Measurements from ENCODE around the gene MAT2A. TPM values are rescaled to one million over a fixed set of nuclear protein-coding genes. Genes with fewer than 3 reads are reported as not detected.
"Not testable (repeated sequence)": the region's sequence is repeated elsewhere in the genome, so short reads cannot be mapped to it uniquely, and the experiment has no call there.

The MAT2A gene
- total and polyA plus RNA-seq, 2 experiments from 2014 or later = 202 to 379 TPM

- DNase-seq (ENCODE audit: low spot score) = no peak
- TF ChIP-seq CTCF (IDR thresholded peaks at IDR 0.05; ENCODE audit: poor library complexity) = no peak
- no peak for TF ChIP-seq EZH2phosphoT487 (IDR thresholded peaks at IDR 0.05; ENCODE audit: low read depth, severe bottlenecking, unreplicated experiment)
- no peak for TF ChIP-seq EZH2 (IDR thresholded peaks at IDR 0.05; ENCODE audit: borderline replicate concordance)
- no peak overlapping the region for H3K4me3 ChIP-seq
- peaks cover 2% of the 10 kb centered on the region for H3K79me2 ChIP-seq
- H3K36me3 ChIP-seq (replicated peaks; ENCODE audit: insufficient read depth, low read depth) = no peaks in the 10 kb centered on the region
- H3K4me1 ChIP-seq (ENCODE audit: insufficient read depth) = peaks cover 7% of the 10 kb centered on the region
- no peaks in the 10 kb centered on the region for H3K9me2 ChIP-seq (replicated peaks; ENCODE audit: insufficient read depth)
- no peaks in the 10 kb centered on the region for H4K20me1 ChIP-seq (ENCODE audit: insufficient read depth, poor library complexity, severe bottlenecking)
- H3K27me3 ChIP-seq = no peaks in the 10 kb centered on the region
- H3K27ac ChIP-seq = peak overlapping the region; percentile 79
- no peaks in the 10 kb centered on the region for H3K9me3 ChIP-seq (ENCODE audit: low read depth)
- H3K4me2 ChIP-seq = peak overlapping the region; percentile 54
- 71% methylated on average over 2 of the region's 2 CpGs for WGBS (ENCODE audit: low lambda C conversion rate, missing lambda C conversion rate)
- H2AFZ ChIP-seq = no peak overlapping the region
Observed at GRCh38 chr2:85590950-85591349, 52.0 kb downstream of the MAT2A start.

- no peaks in the 10 kb centered on the region for H3K27me3 ChIP-seq
- H3K4me3 ChIP-seq = no peak overlapping the region
- H3K9me2 ChIP-seq (replicated peaks; ENCODE audit: insufficient read depth) = no peaks in the 10 kb centered on the region
- H2AFZ ChIP-seq = no peak overlapping the region
- H3K9me3 ChIP-seq (ENCODE audit: low read depth) = no peaks in the 10 kb centered on the region
- no peak for DNase-seq (ENCODE audit: low spot score)
- H3K36me3 ChIP-seq (replicated peaks; ENCODE audit: insufficient read depth, low read depth) = no peaks in the 10 kb centered on the region
- peaks cover 8% of the 10 kb centered on the region for H3K79me2 ChIP-seq
- TF ChIP-seq EZH2 (IDR thresholded peaks at IDR 0.05; ENCODE audit: borderline replicate concordance) (no peak), EZH2phosphoT487 (IDR thresholded peaks at IDR 0.05; ENCODE audit: low read depth, severe bottlenecking, unreplicated experiment) (no peak), CTCF (IDR thresholded peaks at IDR 0.05; ENCODE audit: poor library complexity) (no peak)
- WGBS (ENCODE audit: low lambda C conversion rate, missing lambda C conversion rate) = 85% methylated on average over 12 of the region's 12 CpGs
- peaks cover 12% of the 10 kb centered on the region for H3K4me1 ChIP-seq (ENCODE audit: insufficient read depth)
- H4K20me1 ChIP-seq (ENCODE audit: insufficient read depth, poor library complexity, severe bottlenecking) = peaks cover 3% of the 10 kb centered on the region
- no peak overlapping the region for H3K4me2 ChIP-seq
- peak overlapping the region; percentile 79 for H3K27ac ChIP-seq
Observed at GRCh38 chr2:85591563-85591962, 52.6 kb downstream of the MAT2A start.

- peaks cover 14% of the 10 kb centered on the region for H3K4me1 ChIP-seq (ENCODE audit: insufficient read depth)
Observed at GRCh38 chr2:85592299-85592698, 53.3 kb downstream of the MAT2A start.

GRCh38 chr2:85593023-85593422 is 54.1 kb downstream of the MAT2A start:
- TF ChIP-seq EZH2phosphoT487 (IDR thresholded peaks at IDR 0.05; ENCODE audit: low read depth, severe bottlenecking, unreplicated experiment) (no peak), EZH2 (IDR thresholded peaks at IDR 0.05; ENCODE audit: borderline replicate concordance) (no peak), CTCF (IDR thresholded peaks at IDR 0.05; ENCODE audit: poor library complexity) (no peak)
- H3K79me2 ChIP-seq = peaks cover 20% of the 10 kb centered on the region
- WGBS (ENCODE audit: low lambda C conversion rate, missing lambda C conversion rate) = 51% methylated on average over 3 of the region's 3 CpGs
- H4K20me1 ChIP-seq (ENCODE audit: insufficient read depth, poor library complexity, severe bottlenecking) = peaks cover 5% of the 10 kb centered on the region
- no peaks in the 10 kb centered on the region for H3K36me3 ChIP-seq (replicated peaks; ENCODE audit: insufficient read depth, low read depth)
- no peaks in the 10 kb centered on the region for H3K9me3 ChIP-seq (ENCODE audit: low read depth)
- DNase-seq (ENCODE audit: low spot score) = no peak
- no peak overlapping the region for H3K27ac ChIP-seq
- H3K27me3 ChIP-seq = no peaks in the 10 kb centered on the region
- no peak overlapping the region for H3K4me3 ChIP-seq
- H3K4me1 ChIP-seq (ENCODE audit: insufficient read depth) = peaks cover 14% of the 10 kb centered on the region
- H3K4me2 ChIP-seq = no peak overlapping the region
- H3K9me2 ChIP-seq (replicated peaks; ENCODE audit: insufficient read depth) = no peaks in the 10 kb centered on the region
- no peak overlapping the region for H2AFZ ChIP-seq

More at GRCh38 chr2:85592299-85592698, 53.3 kb downstream of the MAT2A start:
- H3K27me3 ChIP-seq; H3K4me2 ChIP-seq; H4K20me1 ChIP-seq (ENCODE audit: insufficient read depth, poor library complexity, severe bottlenecking); H3K9me2 ChIP-seq (replicated peaks; ENCODE audit: insufficient read depth); H2AFZ ChIP-seq; H3K4me3 ChIP-seq; DNase-seq (ENCODE audit: low spot score); H3K36me3 ChIP-seq (replicated peaks; ENCODE audit: insufficient read depth, low read depth); H3K9me3 ChIP-seq (ENCODE audit: low read depth); H3K27ac ChIP-seq: not testable (repeated sequence)
- H3K79me2 ChIP-seq = peaks cover 16% of the 10 kb centered on the region
- WGBS (ENCODE audit: low lambda C conversion rate, missing lambda C conversion rate) = 90% methylated on average over 9 of the region's 9 CpGs

Small RNA genes lying within 50 kb of the gene (small RNA-seq; reads per million reads assigned to genes)
- not detected for gene RN7SL126P

Other genes with a start within 250 kb of the MAT2A start
- 66.5 and 72.0 TPM in 2 replicates for gene TGOLN2, start 211.2 kb upstream of the MAT2A start, total RNA-seq
- gene TGOLN2, start 211.2 kb upstream of the MAT2A start, polyA plus RNA-seq = 51.1 and 52.4 TPM in 2 replicates
- gene RETSAT, start 184.6 kb upstream of the MAT2A start, total RNA-seq = 55.3 and 58.5 TPM in 2 replicates
- 22.2 and 24.7 TPM in 2 replicates for gene RETSAT, start 184.6 kb upstream of the MAT2A start, polyA plus RNA-seq
- gene ELMOD3, start 184.4 kb upstream of the MAT2A start, total RNA-seq = 17.6 and 25.1 TPM in 2 replicates
- 16.4 and 18.1 TPM in 2 replicates for gene ELMOD3, start 184.4 kb upstream of the MAT2A start, polyA plus RNA-seq
- 108 and 123 TPM in 2 replicates for gene CAPG, start 128.8 kb upstream of the MAT2A start, total RNA-seq
- 172 and 188 TPM in 2 replicates for gene CAPG, start 128.8 kb upstream of the MAT2A start, polyA plus RNA-seq
- gene SH2D6, start 120.5 kb upstream of the MAT2A start, total RNA-seq = 0.27 and 0.36 TPM in 2 replicates
- 2.3 and 2.8 TPM in 2 replicates for gene SH2D6, start 120.5 kb upstream of the MAT2A start, polyA plus RNA-seq
- 64.5 and 82.5 TPM in 2 replicates for gene GGCX, start 22.3 kb downstream of the MAT2A start, total RNA-seq
- gene GGCX, start 22.3 kb downstream of the MAT2A start, polyA plus RNA-seq = 66.1 and 73.5 TPM in 2 replicates
- gene VAMP8, start 38.4 kb downstream of the MAT2A start, total RNA-seq = 50.7 and 70.4 TPM in 2 replicates
- gene VAMP8, start 38.4 kb downstream of the MAT2A start, polyA plus RNA-seq = 213 and 240 TPM in 2 replicates
- 2.1 and 2.7 TPM in 2 replicates for gene VAMP5, start 45.3 kb downstream of the MAT2A start, total RNA-seq
- gene VAMP5, start 45.3 kb downstream of the MAT2A start, polyA plus RNA-seq = 36.1 TPM in 2 replicates
- 139 and 159 TPM in 2 replicates for gene RNF181, start 56.6 kb downstream of the MAT2A start, total RNA-seq
- 250 and 256 TPM in 2 replicates for gene RNF181, start 56.6 kb downstream of the MAT2A start, polyA plus RNA-seq
- 20.1 and 25.7 TPM in 2 replicates for gene TMEM150A, start 63.5 kb downstream of the MAT2A start, total RNA-seq
- gene TMEM150A, start 63.5 kb downstream of the MAT2A start, polyA plus RNA-seq = 64.6 and 67.9 TPM in 2 replicates
- 21.6 and 23.1 TPM in 2 replicates for gene C2orf68, start 72.9 kb downstream of the MAT2A start, total RNA-seq
- gene C2orf68, start 72.9 kb downstream of the MAT2A start, polyA plus RNA-seq = 28.3 and 28.4 TPM in 2 replicates
- gene USP39, start 77.0 kb downstream of the MAT2A start, total RNA-seq = 41.7 and 63.9 TPM in 2 replicates
- 27.5 and 38.5 TPM in 2 replicates for gene USP39, start 77.0 kb downstream of the MAT2A start, polyA plus RNA-seq
- gene SFTPB, start 129.0 kb downstream of the MAT2A start, total RNA-seq = 13.0 and 27.6 TPM in 2 replicates
- 1.1 and 3.3 TPM in 2 replicates for gene SFTPB, start 129.0 kb downstream of the MAT2A start, polyA plus RNA-seq
- not detected in 2 replicates for gene GNLY, start 155.2 kb downstream of the MAT2A start, total RNA-seq
- 1.0 TPM in 1 of 2 replicates, not detected in the other for gene GNLY, start 155.2 kb downstream of the MAT2A start, polyA plus RNA-seq
- 2.0 and 2.9 TPM in 2 replicates for gene ATOH8, start 214.8 kb downstream of the MAT2A start, total RNA-seq
- 1.3 and 2.1 TPM in 2 replicates for gene ATOH8, start 214.8 kb downstream of the MAT2A start, polyA plus RNA-seq